VCaP (cell line): Measurements from ENCODE around the gene KCNIP4.

Experiments
- H3K27ac ChIP-seq: fragments of 450-650 bp; 2 replicates; pipeline ENCODE4 v1.5.1; 2017
- CTCF ChIP-seq: fragments of 450-650 bp; conservative IDR thresholded peaks from 2 replicates; pipeline ENCODE4 v1.5.1; 2017; ENCODE audit warnings: mild to moderate bottlenecking, moderate library complexity

Gene KCNIP4

GRCh38 chr4:20944961-20945360 lies 1003.6 kb downstream of the KCNIP4 start:
- no peak for TF ChIP-seq CTCF

GRCh38 chr4:20944451-20944850 lies 1004.1 kb downstream of the KCNIP4 start:
- H3K27ac ChIP-seq = no peak overlapping the region
- no peak for TF ChIP-seq CTCF

More at GRCh38 chr4:20944961-20945360, 1003.6 kb downstream of the KCNIP4 start:
- H3K27ac ChIP-seq = no peak overlapping the region

- no peak for TF ChIP-seq CTCF
- H3K27ac ChIP-seq = no peak overlapping the region
Observed at GRCh38 chr4:20938204-20938603, 1010.4 kb downstream of the KCNIP4 start.

GRCh38 chr4:20926529-20926928 lies 1022.0 kb downstream of the KCNIP4 start:
- H3K27ac ChIP-seq = no peak overlapping the region
- TF ChIP-seq CTCF = no peak

GRCh38 chr4:20925176-20925575 lies 1023.4 kb downstream of the KCNIP4 start:
- no peak for TF ChIP-seq CTCF
- H3K27ac ChIP-seq = no peak overlapping the region

- no peak overlapping the region for H3K27ac ChIP-seq
- no peak for TF ChIP-seq CTCF
Observed at GRCh38 chr4:20922962-20923361, 1025.6 kb downstream of the KCNIP4 start.

- H3K27ac ChIP-seq = no peak overlapping the region
- no peak for TF ChIP-seq CTCF
Observed at GRCh38 chr4:20916106-20916505, 1032.5 kb downstream of the KCNIP4 start.

- no peak for TF ChIP-seq CTCF
- H3K27ac ChIP-seq = no peak overlapping the region
Observed at GRCh38 chr4:20904966-20905365, 1043.6 kb downstream of the KCNIP4 start.
